Endothelial cell of umbilical vein (primary cell): ENCODE results near the gene ICE2. TPM values are rescaled to one million over a fixed set of nuclear protein-coding genes. Genes with fewer than 3 reads are reported as not detected.
A peak's percentile ranks its signal among the peaks of the same experiment; 100 is the strongest.

Experiments
- BruUV-seq: library from RNA; stranded (reverse); fragments of 400-500 nt; replicated peaks from 2 replicates; lab custom pipeline; 2021; lab: Mats Ljungman, UMichigan
- CTCF ChIA-PET: fragments of 300-600, 350-600 bp; sonication (Branson Sonifier 250); formaldehyde crosslinking; loops from one replicate; lab custom pipeline; 2021; ENCODE audit warnings: antibody characterized with exemption, inconsistent platforms; lab: Charles Lee
- POLR2A ChIA-PET: fragments of 300-600, 350-600 bp; sonication (Branson Sonifier 250); formaldehyde crosslinking; loops from one replicate; lab custom pipeline; 2021; ENCODE audit warnings: antibody characterized with exemption, inconsistent platforms; lab: Charles Lee
- DNase-seq: peaks from one replicate; pipeline ENCODE4 v3.0.0-alpha.2; 2011; ENCODE audit warnings: low read depth, low spot score
- FAIRE-seq: peaks from 2 replicates; lab custom pipeline; 2011; peaks lifted over from hg19 to GRCh38; lab: Jason Lieb, UNC
- H2AFZ ChIP-seq: 2 replicates; pipeline ENCODE4 v1.6.0; 2012; ENCODE audit warnings: low read depth, low read length, control low read depth, inconsistent platforms
- H3K27ac ChIP-seq: 2 replicates; pipeline ENCODE4 v1.5.1; 2011; ENCODE audit warnings: low read depth, mild to moderate bottlenecking, control low read depth, low read length, moderate library complexity; ENCODE audit not compliant: insufficient read depth
- H3K27me3 ChIP-seq, 2 experiments: 2 replicates each; pipeline versions ENCODE4 v1.6.0 to v1.6.1; 2011; ENCODE audit warnings: low read length in 2 of 2, mixed read lengths in 1 of 2; ENCODE audit not compliant: control insufficient read depth in 2 of 2, insufficient read depth in 2 of 2
- H3K36me3 ChIP-seq, 2 experiments: 2 replicates in 1 of 2; 3 replicates in 1 of 2; pipeline ENCODE4 v1.5.1; 2011; ENCODE audit warnings: low read length in 2 of 2, mild to moderate bottlenecking in 1 of 2, moderate library complexity in 1 of 2; ENCODE audit not compliant: control insufficient read depth in 2 of 2, insufficient read depth in 2 of 2; ENCODE audit errors: extremely low read depth in 1 of 2
- H3K4me1 ChIP-seq: 3 replicates; pipeline ENCODE4 v1.5.1; 2011; ENCODE audit warnings: mild to moderate bottlenecking, low read length; ENCODE audit not compliant: control insufficient read depth, insufficient read depth; ENCODE audit errors: extremely low read depth
- H3K4me2 ChIP-seq: 2 replicates; pipeline ENCODE4 v1.6.1; 2011; ENCODE audit warnings: low read length, control low read depth, mixed read lengths; ENCODE audit not compliant: insufficient read depth
- H3K4me3 ChIP-seq, 3 experiments: fragments of 200-600 bp in 1 of 3; sonication (generic), shearing (Covaris generic) in 1 of 3; replicated peaks in 1 of 3; 2 replicates each; pipeline ENCODE4 v1.5.1; 2011 to 2016; ENCODE audit warnings: control low read depth in 3 of 3, low read length in 3 of 3, mild to moderate bottlenecking in 2 of 3, inconsistent platforms in 1 of 3, low read depth in 1 of 3, moderate library complexity in 1 of 3; ENCODE audit not compliant: insufficient read depth in 1 of 3
- H3K79me2 ChIP-seq: 2 replicates; pipeline ENCODE4 v1.6.0; 2012; ENCODE audit warnings: low read length, inconsistent platforms; ENCODE audit not compliant: control insufficient read depth, insufficient read depth
- H3K9ac ChIP-seq: replicated peaks from 2 replicates; pipeline ENCODE3; 2011; ENCODE audit warnings: low read length, control low read depth; ENCODE audit not compliant: insufficient read depth; ENCODE audit errors: extremely low read depth
- H3K9me1 ChIP-seq: replicated peaks from 3 replicates; pipeline ENCODE4 v1.6.0; 2011; ENCODE audit warnings: mild to moderate bottlenecking, low read length; ENCODE audit not compliant: control insufficient read depth, insufficient read depth; ENCODE audit errors: extremely low read depth
- H3K9me3 ChIP-seq: replicated peaks from 2 replicates; pipeline ENCODE4 v1.5.1; 2012; ENCODE audit warnings: low read length, inconsistent platforms; ENCODE audit not compliant: control insufficient read depth, insufficient read depth
- H4K20me1 ChIP-seq: replicated peaks from 2 replicates; pipeline ENCODE3; 2011; ENCODE audit warnings: mild to moderate bottlenecking, low read length; ENCODE audit not compliant: control insufficient read depth, insufficient read depth; ENCODE audit errors: extremely low read depth
- CTCF ChIP-seq, 2 donors: IDR thresholded peaks; 1 replicate in 1 of 2; 2 replicates in 1 of 2; pipeline ENCODE4 v1.5.1; 2011; ENCODE audit warnings: low read length in 2 of 2, mild to moderate bottlenecking in 2 of 2, moderate library complexity in 2 of 2, control low read depth in 1 of 2, inconsistent platforms in 1 of 2, low read depth in 1 of 2; ENCODE audit not compliant: insufficient read depth in 1 of 2; ENCODE audit errors: extremely low read depth in 1 of 2
- EZH2 ChIP-seq: IDR thresholded peaks from 2 replicates; pipeline ENCODE4 v1.6.1; 2012; ENCODE audit warnings: borderline replicate concordance, low read depth, mild to moderate bottlenecking, moderate library complexity, low read length, inconsistent platforms; ENCODE audit not compliant: severe bottlenecking
- FOS ChIP-seq: IDR thresholded peaks from 2 replicates; pipeline ENCODE4 v1.6.1; 2011; ENCODE audit warnings: mild to moderate bottlenecking, low read length, moderate library complexity, borderline replicate concordance; ENCODE audit not compliant: insufficient read depth
- GATA2 ChIP-seq: IDR thresholded peaks from 2 replicates; pipeline ENCODE4 v1.7.0; 2011; ENCODE audit warnings: low read depth, mild to moderate bottlenecking, moderate library complexity, mixed read lengths, low read length; ENCODE audit not compliant: insufficient read length, insufficient read depth
- JUN ChIP-seq: IDR thresholded peaks from 2 replicates; pipeline ENCODE4 v1.6.1; 2011; ENCODE audit warnings: borderline replicate concordance, low read depth; ENCODE audit not compliant: insufficient read length, insufficient read depth
- MAX ChIP-seq: IDR thresholded peaks from 2 replicates; pipeline ENCODE4 v1.6.1; 2011; ENCODE audit not compliant: insufficient read depth, insufficient read length
- MYC ChIP-seq: IDR thresholded peaks from one replicate; pipeline ENCODE4 v1.6.1; 2011; ENCODE audit warnings: mild to moderate bottlenecking, low read depth, low read length
- POLR2A ChIP-seq: IDR thresholded peaks from 2 replicates; pipeline ENCODE4 v1.6.1; 2012; ENCODE audit warnings: low read depth, mild to moderate bottlenecking, control low read depth, low read length
- POLR2AphosphoS5 ChIP-seq: IDR thresholded peaks from 2 replicates; pipeline ENCODE4 v1.6.1; 2012; ENCODE audit warnings: low read depth, mild to moderate bottlenecking, control low read depth, low read length, moderate library complexity; ENCODE audit not compliant: insufficient read depth
- dilution Hi-C: fragments of 300-500 bp; cut with MboI; formaldehyde crosslinking; loops from one replicate; pipeline ENCODE4 v1.15.0; 2019; ENCODE audit warnings: low sequenced_read_pairs; ENCODE audit not compliant: extremely low pct_ligation_motif_present
- intact Hi-C: fragments of 100-400 bp; cut with micrococcal nuclease; formaldehyde crosslinking; loops from one replicate; pipeline ENCODE4 v1.10.0; 2022
- polyA plus RNA-seq, 4 experiments: library from polyadenylated mRNA; depleted of rRNA in 3 of 4; stranded (reverse) in 3 of 4; unstranded in 1 of 4; fragments of >200 nt; gene quantifications; 2 replicates each; pipeline versions ENCODE4 v1.2.1 to v1.2.3, GENCODE V29; 2011 to 2012; ENCODE audit warnings: missing spikeins in 1 of 4
- total RNA-seq: library from RNA; stranded (reverse); gene quantifications from 2 replicates; pipeline ENCODE4 v1.2.3, GENCODE V29; 2021

Gene ICE2
- total and polyA plus RNA-seq, 2 donors (not counting 3 experiments of a cell fraction or from before 2014, with no cell fraction given), result 22.1 to 57.0 TPM

- CTCF ChIA-PET, result interaction anchor here (1.0 to 5.2 kb wide), 4 partner anchors 12 to 71 kb away, joined by 3 to 68 read pairs (median 14); no protein-coding TSS in a partner anchor
- intact Hi-C loops, result no loop called here
These were observed 105.6 kb downstream of the ICE2 start for GRCh38 chr15:60373327-60373726.

GRCh38 chr15:60372756-60373155, 106.2 kb downstream of the ICE2 start:
- TF ChIP-seq EZH2, result no peak
- TF ChIP-seq POLR2A, result no peak
- TF ChIP-seq POLR2AphosphoS5, result no peak
- no peak for TF ChIP-seq CTCF (IDR thresholded peaks at IDR 0.05; ENCODE audit: extremely low read depth in 1 of 2, insufficient read depth in 1 of 2, low read depth in 1 of 2, low read length in 2 of 2)
- no peak for TF ChIP-seq FOS
- TF ChIP-seq JUN, result no peak
- no peak for TF ChIP-seq GATA2
- TF ChIP-seq MYC, result no peak
- TF ChIP-seq MAX, result no peak
- Histone ChIP-seq H3K4me2 (no peak overlapping the region), H3K27me3 (no peaks in the 10 kb centered on the region), H3K4me3 (no peak overlapping the region), H3K79me2 (peaks cover 56% of the 10 kb centered on the region), H3K9ac (no peak overlapping the region), H3K27ac (peak overlapping the region; percentile 98), H2AFZ (no peak overlapping the region), H3K36me3 (peaks cover 24 to 40% of the 10 kb centered on the region in 2 experiments), H4K20me1 (no peaks in the 10 kb centered on the region), H3K9me3 (no peaks in the 10 kb centered on the region), H3K9me1 (no peaks in the 10 kb centered on the region), H3K4me1 (peaks cover 86% of the 10 kb centered on the region)
- FAIRE-seq (no peak), DNase-seq (no peak)
- ChIA-PET POLR2A (interaction anchor here (0.8 to 1.4 kb wide), 2 partner anchors 9 to 11 kb away, joined by 3 to 5 read pairs; no protein-coding TSS in a partner anchor), CTCF (interaction anchor here (0.6 to 5.2 kb wide), 5 partner anchors 9 to 71 kb away, joined by 3 to 68 read pairs (median 3); no protein-coding TSS in a partner anchor)
- intact Hi-C loops, result no loop called here
- BruUV-seq, result no TSS peak
- dilution Hi-C loops, result no loop called here

More at GRCh38 chr15:60373327-60373726, 105.6 kb downstream of the ICE2 start:
- no peaks in the 10 kb centered on the region for H3K9me3 ChIP-seq
- peak overlapping the region; percentile 81 for H3K9ac ChIP-seq
- POLR2A ChIA-PET, result interaction anchor here (1.4 kb wide), 1 partner anchor 11 kb away, joined by 5 read pairs; no protein-coding TSS in a partner anchor
- H3K27ac ChIP-seq, result peak overlapping the region; percentile 98
- H3K4me2 ChIP-seq, result no peak overlapping the region
- H2AFZ ChIP-seq, result no peak overlapping the region
- dilution Hi-C loops, result no loop called here
- H3K36me3 ChIP-seq, result peaks cover 24 to 45% of the 10 kb centered on the region in 2 experiments
- no peaks in the 10 kb centered on the region for H4K20me1 ChIP-seq
- peaks cover 60% of the 10 kb centered on the region for H3K79me2 ChIP-seq
- no peaks in the 10 kb centered on the region for H3K9me1 ChIP-seq
- FAIRE-seq, result no peak
- peaks cover 91% of the 10 kb centered on the region for H3K4me1 ChIP-seq
- H3K4me3 ChIP-seq, result no peak overlapping the region
- BruUV-seq, result no TSS peak
- no peak for DNase-seq
- TF ChIP-seq POLR2A, result peak; percentile 6
- peak; percentile 22 for TF ChIP-seq POLR2AphosphoS5
- no peak for TF ChIP-seq MAX
- TF ChIP-seq EZH2, result no peak
- no peaks in the 10 kb centered on the region for H3K27me3 ChIP-seq
